HL-60/S4 treated with phorbol 12-myristate 13-acetate at 8.2 ng/mL for 4 days and 3 days (cell line): ENCODE data around the gene CEP97.
"Not testable (repeated sequence)": the region's sequence is repeated elsewhere in the genome, so short reads cannot be mapped to it uniquely, and the experiment has no call there.

Experiments
- in situ Hi-C: fragments of 300-500 bp; cut with MboI; formaldehyde crosslinking; loops from 2 replicates; pipeline ENCODE4 v1.15.0; 2022; ENCODE audit warnings: low sequenced_read_pairs

Gene CEP97

GRCh38 chr3:101701696-101702634 is 22.4 kb upstream of the CEP97 start:
- in situ Hi-C loops, result no loop called here

- in situ Hi-C loops, result no loop called here
These were observed 21.7 kb upstream of the CEP97 start for GRCh38 chr3:101702726-101703125.

GRCh38 chr3:101703169-101703568 is 21.2 kb upstream of the CEP97 start:
- in situ Hi-C loops, result no loop called here

DNA sequence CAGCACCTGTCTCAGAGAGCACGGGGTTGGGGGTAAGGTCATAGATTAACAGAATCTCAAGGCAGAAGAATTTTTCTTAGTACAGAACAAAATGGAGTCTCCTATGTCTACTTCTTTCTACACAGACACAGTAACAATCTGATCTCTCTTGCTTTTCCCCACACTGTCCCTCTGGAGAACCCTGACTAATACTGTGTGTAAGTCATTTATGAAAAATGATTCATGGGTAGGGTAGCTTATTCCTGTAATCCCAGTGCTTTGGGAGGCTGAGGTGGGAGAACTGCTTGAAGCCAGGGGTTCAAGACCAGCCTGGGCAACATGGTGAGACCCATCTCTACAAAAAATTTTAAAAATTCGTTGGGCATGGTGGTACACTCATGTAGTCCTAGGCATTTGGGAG is 19.8 kb upstream of the CEP97 start:
- in situ Hi-C loops, result not testable (repeated sequence)

DNA sequence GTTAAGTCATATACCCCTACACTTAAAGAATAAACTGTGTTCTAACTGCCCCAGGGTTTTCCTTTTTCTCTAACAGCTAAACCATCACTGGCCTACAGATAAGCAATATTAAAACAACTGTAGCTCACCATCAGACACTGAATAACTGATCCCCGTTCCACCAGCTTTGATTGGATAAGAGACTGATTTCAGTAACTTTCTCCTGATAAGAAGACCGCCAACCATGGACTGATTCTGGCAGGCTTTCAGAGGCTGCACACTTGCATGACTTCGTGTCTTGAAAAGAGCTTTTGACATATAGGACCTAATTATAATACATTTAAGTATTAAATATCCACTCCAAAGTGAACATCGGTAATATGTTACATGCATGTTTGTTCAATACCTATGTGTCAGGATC is 15.3 kb upstream of the CEP97 start:
- in situ Hi-C loops, result no loop called here

GRCh38 chr3:101718455-101718854 is 6.0 kb upstream of the CEP97 start:
- in situ Hi-C loops, result no loop called here

- in situ Hi-C loops, result no loop called here
These were observed 4.7 kb upstream of the CEP97 start for GRCh38 chr3:101719604-101720185.

DNA sequence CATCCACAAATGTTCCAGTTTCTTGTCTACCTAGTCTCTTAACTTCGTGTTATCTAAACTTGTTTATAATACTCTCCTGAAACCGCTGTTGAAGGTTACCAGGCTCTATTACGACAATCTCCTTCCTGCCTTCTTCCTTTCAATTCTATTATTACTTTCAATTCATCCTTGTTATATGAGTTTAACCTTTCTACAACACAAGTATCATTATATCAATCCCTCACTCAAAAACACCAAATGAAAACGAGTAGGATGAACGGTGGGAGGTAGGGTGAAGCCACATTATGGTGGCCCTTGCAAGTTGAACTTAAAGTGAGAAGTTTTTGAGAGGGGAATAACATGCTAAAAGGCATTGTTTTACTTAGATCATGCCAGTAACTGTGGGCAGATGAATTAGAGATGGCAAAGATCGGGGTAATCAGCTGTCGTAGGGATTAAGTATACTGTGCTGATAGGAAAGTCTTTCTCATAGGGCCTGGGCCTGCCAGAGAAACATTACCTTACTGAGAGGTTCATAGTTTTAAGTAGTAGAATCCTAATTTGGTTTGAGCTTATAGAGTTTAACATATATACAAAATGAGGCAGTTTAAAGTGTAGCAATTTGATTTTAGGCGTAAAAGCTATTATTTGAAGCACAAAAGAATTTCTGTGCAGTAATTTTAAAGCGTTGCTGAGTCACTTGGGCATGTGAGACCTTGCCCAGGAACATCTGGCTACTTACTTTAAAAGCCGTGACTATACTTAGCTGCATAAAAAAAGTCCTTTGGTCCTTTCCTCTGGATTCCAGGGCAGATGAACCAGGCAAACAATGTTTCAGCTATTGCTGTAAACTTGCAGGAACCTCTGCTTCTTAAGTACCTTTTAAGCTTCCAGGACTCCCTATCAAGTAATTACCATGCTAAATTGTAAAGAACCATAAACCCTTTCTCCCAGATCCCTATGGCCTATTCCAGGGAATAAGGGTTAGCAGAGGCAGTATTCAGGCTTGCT is 3.3 kb upstream of the CEP97 start:
- in situ Hi-C loops, result no loop called here

- in situ Hi-C loops, result no loop called here
These were observed 1.8 kb upstream of the CEP97 start for GRCh38 chr3:101722394-101723173.

GRCh38 chr3:101725194-101725889 is 928 bp downstream of the CEP97 start:
- in situ Hi-C loops, result no loop called here

DNA sequence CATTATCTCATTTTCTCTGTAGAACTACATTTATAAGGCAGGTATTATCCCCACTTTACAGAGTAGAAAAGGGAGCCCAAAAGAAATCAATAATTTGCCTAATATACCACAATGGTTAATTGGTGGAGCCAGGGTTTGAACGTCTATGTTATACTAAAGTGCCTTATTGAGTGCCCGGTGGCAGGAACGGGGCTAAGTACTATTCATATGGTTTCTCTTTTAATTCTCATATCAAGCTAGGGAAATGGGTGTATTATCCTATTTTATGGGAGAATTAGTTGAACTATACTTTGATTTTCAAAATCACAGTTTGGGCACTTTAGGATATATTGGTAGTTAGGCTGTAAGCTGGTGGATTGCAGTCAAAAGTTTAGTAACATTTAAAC is 1.5 kb downstream of the CEP97 start:
- in situ Hi-C loops, result no loop called here

- in situ Hi-C loops, result no loop called here
These were observed 5.2 kb downstream of the CEP97 start for GRCh38 chr3:101729586-101729985.

DNA sequence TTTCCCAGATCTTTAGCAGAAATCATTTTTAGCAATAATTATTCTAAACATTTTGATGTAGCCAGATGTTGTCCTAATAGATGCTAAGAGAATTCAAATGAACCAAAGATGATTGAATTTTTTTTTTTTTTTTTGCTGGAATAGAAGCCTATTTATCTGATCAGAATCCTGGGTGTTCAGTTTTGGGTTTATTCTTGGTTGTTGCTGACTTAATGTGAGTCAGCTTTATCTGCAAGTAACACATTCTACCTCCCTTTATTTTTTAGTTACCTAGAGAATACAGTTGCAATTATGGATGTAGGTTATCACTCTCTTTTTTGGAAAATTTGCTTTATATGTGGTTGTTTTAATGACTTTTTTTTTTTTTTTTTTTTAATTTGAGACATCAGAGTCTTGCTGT is 6.4 kb downstream of the CEP97 start:
- in situ Hi-C loops, result no loop called here

- in situ Hi-C loops, result no loop called here
These were observed 7.8 kb downstream of the CEP97 start for GRCh38 chr3:101732240-101732641.

DNA sequence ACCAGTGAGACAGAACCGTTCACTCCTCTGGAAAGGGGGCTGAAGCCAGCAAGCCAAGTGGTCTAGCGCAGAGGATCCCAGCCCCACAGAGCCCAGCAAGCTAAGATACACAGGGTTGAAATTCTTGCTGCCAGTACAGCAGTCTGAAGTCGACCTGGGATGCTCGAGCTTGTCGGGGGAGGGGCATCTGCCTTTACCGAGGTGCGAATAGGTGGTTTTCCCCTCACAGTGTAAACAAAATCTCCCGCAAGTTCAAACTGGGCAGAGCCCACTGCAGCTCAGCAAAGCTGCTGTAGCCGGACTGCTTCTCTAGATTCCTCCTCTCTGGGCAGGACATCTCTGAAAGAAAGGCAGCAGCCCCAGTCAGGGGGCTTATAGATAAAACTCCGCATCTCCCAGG is 11.4 kb downstream of the CEP97 start:
- in situ Hi-C loops, result no loop called here

- in situ Hi-C loops, result not testable (repeated sequence)
These were observed 17.5 kb downstream of the CEP97 start for GRCh38 chr3:101741914-101742313.

- in situ Hi-C loops, result no loop called here
These were observed 20.4 kb downstream of the CEP97 start for GRCh38 chr3:101744811-101745210.

GRCh38 chr3:101745934-101746333 is 21.5 kb downstream of the CEP97 start:
- in situ Hi-C loops, result not testable (repeated sequence)

DNA sequence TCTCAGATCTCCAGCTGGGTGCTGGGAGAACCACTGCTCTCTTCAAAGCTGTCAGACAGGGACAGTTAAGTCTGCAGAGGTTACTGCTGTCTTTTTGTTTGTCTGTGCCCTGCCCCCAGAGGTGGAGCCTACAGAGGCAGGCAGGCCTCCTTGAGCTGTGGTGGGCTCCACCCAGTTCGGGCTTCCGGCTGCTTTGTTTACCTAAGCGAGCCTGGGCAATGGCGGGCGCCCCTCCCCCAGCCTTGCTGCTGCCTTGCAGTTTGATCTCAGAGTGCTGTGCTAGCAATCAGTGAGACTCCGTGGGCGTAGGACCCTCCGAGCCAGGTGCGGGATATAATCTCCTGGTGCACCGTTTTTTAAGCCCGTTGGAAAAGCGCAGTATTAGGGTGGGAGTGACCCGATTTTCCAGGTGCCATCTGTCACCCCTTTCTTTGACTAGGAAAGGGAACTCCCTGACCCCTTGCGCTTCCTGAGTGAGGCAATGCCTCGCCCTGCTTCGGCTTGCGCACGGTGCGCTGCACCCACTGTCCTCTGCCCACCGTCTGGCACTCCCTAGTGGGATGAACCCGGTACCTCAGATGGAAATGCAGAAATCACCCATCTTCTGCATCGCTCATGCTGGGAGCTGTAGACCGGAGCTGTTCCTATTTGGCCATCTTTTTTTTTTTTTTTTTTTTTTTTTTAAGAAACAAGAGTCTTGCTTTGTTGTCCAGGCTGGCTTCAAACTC is 29.1 kb downstream of the CEP97 start:
- in situ Hi-C loops, result not testable (repeated sequence)
